ENCODE measurements around the gene RUNDC3A. TPM values are rescaled to one million over a fixed set of nuclear protein-coding genes. Genes with fewer than 3 reads are reported as not detected.
A peak's percentile ranks its signal among the peaks of the same experiment; 100 is the strongest.

RUNDC3A gene
- total RNA-seq, 1 experiment from 2014 or later: 0.28 TPM

DNA sequence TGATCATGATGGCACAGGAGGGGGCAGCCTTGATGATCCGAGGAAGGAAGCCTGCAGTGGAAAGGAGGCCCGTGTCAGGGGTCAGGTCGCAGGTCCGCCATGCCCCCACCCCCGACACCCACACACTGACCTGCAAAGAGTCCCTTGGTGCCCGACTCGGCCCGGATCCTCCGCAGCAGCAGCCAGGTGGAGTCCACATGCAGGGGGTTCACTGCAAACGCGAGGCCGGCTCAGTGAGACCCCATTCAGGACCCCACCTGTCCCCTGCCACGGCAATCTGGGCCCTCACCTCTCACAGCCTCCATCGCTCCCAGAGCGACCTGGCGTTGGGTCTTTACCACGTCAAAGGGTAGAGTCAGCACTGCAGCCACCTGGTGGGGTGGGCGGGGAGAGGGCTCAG lies 11.7 kb downstream of the RUNDC3A start:
- no peak overlapping the region for H3K27ac Mint-ChIP-seq (ENCODE audit: low read depth, unreplicated experiment)
- no TSS peak for BruUV-seq (replicated peaks)
- POLR2A ChIA-PET: interaction anchor here (1.3 to 3.1 kb wide), 2 partner anchors 99 to 101 kb away, joined by 3 to 15 read pairs; partner anchors contain the start of gene UBTF
- no peaks in the 10 kb centered on the region for H3K9me3 Mint-ChIP-seq (ENCODE audit: unreplicated experiment)
- CTCF ChIA-PET: interaction anchor here (2.5 kb wide), 1 partner anchor 11 kb away, joined by 8 read pairs; no protein-coding TSS in a partner anchor
- peaks cover 9% of the 10 kb centered on the region for H3K4me1 Mint-ChIP-seq (ENCODE audit: insufficient read depth, unreplicated experiment)
- TF ChIP-seq, protein P1, sequence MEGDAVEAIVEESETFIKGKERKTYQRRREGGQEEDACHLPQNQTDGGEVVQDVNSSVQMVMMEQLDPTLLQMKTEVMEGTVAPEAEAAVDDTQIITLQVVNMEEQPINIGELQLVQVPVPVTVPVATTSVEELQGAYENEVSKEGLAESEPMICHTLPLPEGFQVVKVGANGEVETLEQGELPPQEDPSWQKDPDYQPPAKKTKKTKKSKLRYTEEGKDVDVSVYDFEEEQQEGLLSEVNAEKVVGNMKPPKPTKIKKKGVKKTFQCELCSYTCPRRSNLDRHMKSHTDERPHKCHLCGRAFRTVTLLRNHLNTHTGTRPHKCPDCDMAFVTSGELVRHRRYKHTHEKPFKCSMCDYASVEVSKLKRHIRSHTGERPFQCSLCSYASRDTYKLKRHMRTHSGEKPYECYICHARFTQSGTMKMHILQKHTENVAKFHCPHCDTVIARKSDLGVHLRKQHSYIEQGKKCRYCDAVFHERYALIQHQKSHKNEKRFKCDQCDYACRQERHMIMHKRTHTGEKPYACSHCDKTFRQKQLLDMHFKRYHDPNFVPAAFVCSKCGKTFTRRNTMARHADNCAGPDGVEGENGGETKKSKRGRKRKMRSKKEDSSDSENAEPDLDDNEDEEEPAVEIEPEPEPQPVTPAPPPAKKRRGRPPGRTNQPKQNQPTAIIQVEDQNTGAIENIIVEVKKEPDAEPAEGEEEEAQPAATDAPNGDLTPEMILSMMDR (IDR thresholded peaks at IDR 0.05; ENCODE audit: unreplicated experiment): no peak
- H3K36me3 Mint-ChIP-seq (ENCODE audit: insufficient read depth, unreplicated experiment): peaks cover 23% of the 10 kb centered on the region
- H3K4me3 Mint-ChIP-seq (ENCODE audit: unreplicated experiment): no peak overlapping the region
- no peak for DNase-seq (ENCODE audit: unreplicated experiment)
- intact Hi-C loops (cut with micrococcal nuclease): no loop called here
- peaks cover 12% of the 10 kb centered on the region for H3K27me3 Mint-ChIP-seq (ENCODE audit: insufficient read depth, unreplicated experiment)

DNA sequence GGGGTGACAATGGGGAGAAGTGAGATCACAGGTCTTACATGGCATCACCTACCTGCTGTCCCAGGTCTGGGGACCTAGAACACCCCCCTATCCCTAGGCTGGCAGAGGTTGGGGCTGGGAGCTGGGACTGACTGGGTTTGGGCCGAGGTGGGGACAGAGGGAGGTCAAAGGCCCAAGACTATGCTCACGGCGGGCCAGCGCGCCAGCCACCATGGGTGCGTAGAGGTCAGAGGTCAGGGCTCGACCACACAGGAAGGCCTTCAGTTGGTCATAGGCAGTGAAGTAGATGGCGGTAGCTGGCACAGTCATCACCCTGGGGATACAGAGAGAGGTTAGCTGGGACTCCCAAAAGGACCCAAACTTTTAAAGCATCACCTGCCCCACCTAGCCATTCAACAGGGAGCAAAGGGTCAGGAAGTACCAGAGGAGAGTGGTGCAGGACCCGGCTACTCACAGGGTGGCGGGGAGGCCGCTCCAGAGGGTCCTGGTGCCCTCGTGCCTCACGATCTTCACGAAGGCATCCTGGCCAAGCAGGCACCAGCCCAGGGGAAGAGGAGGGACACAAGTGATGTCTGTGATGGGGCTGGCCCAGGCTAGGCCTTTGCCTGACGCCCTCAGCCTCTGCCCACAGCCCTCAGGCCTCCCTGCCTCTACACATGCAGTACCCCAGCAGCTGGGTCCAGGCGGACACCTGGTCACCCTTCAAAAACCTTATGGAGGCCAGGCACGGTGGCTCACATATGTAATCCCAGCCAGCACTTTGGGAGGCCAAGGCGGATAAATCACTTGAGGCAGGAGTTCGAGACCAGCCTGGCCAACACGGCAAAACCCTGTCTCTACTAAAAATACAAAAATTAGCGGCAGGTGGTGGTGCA lies 13.1 kb downstream of the RUNDC3A start:
- intact Hi-C loops (cut with micrococcal nuclease): no loop called here
- no TSS peak for BruUV-seq (replicated peaks)
- H3K27me3 Mint-ChIP-seq (ENCODE audit: insufficient read depth, unreplicated experiment): peaks cover under 1% of the 10 kb centered on the region
- no peaks in the 10 kb centered on the region for H3K9me3 Mint-ChIP-seq (ENCODE audit: unreplicated experiment)
- no peak for DNase-seq (ENCODE audit: unreplicated experiment)
- H3K4me3 Mint-ChIP-seq (ENCODE audit: unreplicated experiment): no peak overlapping the region
- peaks cover 18% of the 10 kb centered on the region for H3K36me3 Mint-ChIP-seq (ENCODE audit: insufficient read depth, unreplicated experiment)
- ChIA-PET CTCF (interaction anchor here (0.5 to 0.7 kb wide), 3 partner anchors 12 to 87 kb away, joined by 3 read pairs; partner anchors contain the start of gene FAM171A2), POLR2A (interaction anchor here (0.8 kb wide), 1 partner anchor 11 kb away, joined by 3 read pairs; no protein-coding TSS in a partner anchor)
- H3K4me1 Mint-ChIP-seq (ENCODE audit: insufficient read depth, unreplicated experiment): no peaks in the 10 kb centered on the region
- TF ChIP-seq, protein P1 (IDR thresholded peaks at IDR 0.05; ENCODE audit: unreplicated experiment): no peak
- H3K27ac Mint-ChIP-seq (ENCODE audit: low read depth, unreplicated experiment): no peak overlapping the region

DNA sequence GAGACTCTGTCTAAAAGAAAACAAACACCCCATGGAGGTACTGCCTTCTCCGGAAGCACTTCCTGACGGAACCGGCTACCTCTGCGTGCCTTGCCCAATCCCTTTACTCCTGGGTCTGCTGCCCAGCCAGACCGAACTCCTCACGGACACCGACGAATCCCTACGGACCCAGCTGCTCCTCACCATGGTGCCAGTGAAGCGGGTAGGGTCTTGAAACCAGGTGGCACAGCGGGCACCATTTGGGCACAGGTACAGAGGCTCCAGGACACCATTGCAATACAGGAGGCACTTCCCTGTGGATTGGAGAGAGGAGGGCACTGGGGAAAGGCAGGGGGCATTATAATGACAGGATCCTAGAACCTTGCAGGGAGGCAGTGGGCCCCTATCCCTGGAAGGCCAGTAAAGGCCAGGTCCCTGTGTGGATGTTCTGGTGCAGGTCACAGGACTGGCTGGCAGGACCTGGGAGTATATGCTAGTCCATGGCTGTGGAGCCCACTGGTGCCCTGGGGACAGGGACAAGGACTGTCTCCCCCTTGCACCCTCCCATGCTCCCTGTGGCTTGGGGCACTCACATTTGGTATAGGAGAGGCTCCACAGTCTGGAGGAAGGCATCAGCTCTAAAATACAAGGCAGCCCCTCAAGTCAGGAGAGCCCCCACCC lies 14.0 kb downstream of the RUNDC3A start:
- no peaks in the 10 kb centered on the region for H3K4me1 Mint-ChIP-seq (ENCODE audit: insufficient read depth, unreplicated experiment)
- H3K4me3 Mint-ChIP-seq (ENCODE audit: unreplicated experiment): peak overlapping the region; percentile 82
- H3K27ac Mint-ChIP-seq (ENCODE audit: low read depth, unreplicated experiment): no peak overlapping the region
- no peaks in the 10 kb centered on the region for H3K27me3 Mint-ChIP-seq (ENCODE audit: insufficient read depth, unreplicated experiment)
- no peak for DNase-seq (ENCODE audit: unreplicated experiment)
- TF ChIP-seq, protein P1 (IDR thresholded peaks at IDR 0.05; ENCODE audit: unreplicated experiment): no peak
- intact Hi-C loops (cut with micrococcal nuclease): no loop called here
- ChIA-PET POLR2A (interaction anchor here (0.8 to 5.2 kb wide), 2 partner anchors 11 to 102 kb away, joined by 3 to 61 read pairs; partner anchors contain the start of gene UBTF), CTCF (no interaction called here)
- no peaks in the 10 kb centered on the region for H3K9me3 Mint-ChIP-seq (ENCODE audit: unreplicated experiment)
- peaks cover 12% of the 10 kb centered on the region for H3K36me3 Mint-ChIP-seq (ENCODE audit: insufficient read depth, unreplicated experiment)
- BruUV-seq (replicated peaks): no TSS peak
